Left colon (tissue), 2 donors: ENCODE results near the gene CYTH1. TPM values are rescaled to one million over a fixed set of nuclear protein-coding genes. Genes with fewer than 3 reads are reported as not detected.
A peak's percentile ranks its signal among the peaks of the same experiment; 100 is the strongest.

Experiments
- ATAC-seq: fragments of 200-7000 bp; cut with Tn5 transposase; one replicate; pipeline ENCODE4 v1.9.1; 2020; ENCODE audit warnings: mild to moderate bottlenecking, moderate library complexity
- DNase-seq, 2 donors: peaks; one replicate each; pipeline ENCODE4 v3.0.0-alpha.2; 2020
- intact Hi-C, 2 donors: fragments of 100-400 bp; cut with DNase I in 1 of 2; cut with micrococcal nuclease in 1 of 2; formaldehyde crosslinking; loops; one replicate each; pipeline versions ENCODE4 v1.11.2 to v1.14.0; 2022; cut with DNase I, micrococcal nuclease
- total RNA-seq, 2 donors: library from RNA; stranded (reverse); fragmentation: NEBNext Ultra II Directional; extraction: Animal tissue kit (Norgen Biotek cat#: 25700); gene quantifications; one replicate each; pipeline ENCODE4 v1.2.1, GENCODE V29; 2021
- donor health status: DM: no; HTN: no; CAD: no.
- donor health status: DM: yes; HTN: yes; CAD: no.

The CYTH1 gene
- total RNA-seq, 2 donors from 2014 or later = 70.6 to 79.0 TPM

DNA sequence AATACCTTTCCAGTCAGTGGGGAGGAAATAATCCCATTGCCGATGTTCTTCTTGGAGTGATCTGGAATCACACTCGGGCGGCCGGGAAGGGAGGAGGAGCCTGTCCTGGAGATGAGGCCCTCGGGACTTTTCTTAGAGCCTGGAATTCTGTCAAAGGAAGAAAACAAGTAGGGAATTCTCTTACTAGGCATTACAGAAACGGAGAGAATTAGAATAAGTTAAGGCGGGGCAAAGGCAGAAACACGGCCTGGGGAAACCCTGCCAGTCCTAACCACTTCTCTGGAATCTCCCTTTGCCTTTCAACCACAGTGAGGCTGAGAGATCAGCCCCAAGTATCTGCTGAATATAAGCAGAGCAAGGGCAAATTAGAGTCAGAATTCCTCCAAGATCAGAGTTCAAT is 30.8 kb upstream of the CYTH1 start:
- no peak for DNase-seq
- intact Hi-C loops = no loop called here
- no peak for ATAC-seq

- intact Hi-C loops = no loop called here
- DNase-seq = no peak
- no peak for ATAC-seq
Observed at GRCh38 chr17:78808163-78808562, 26.1 kb upstream of the CYTH1 start.

GRCh38 chr17:78806451-78806850 is 24.4 kb upstream of the CYTH1 start:
- ATAC-seq (no peak), DNase-seq (no peak)
- intact Hi-C loops = no loop called here

DNA sequence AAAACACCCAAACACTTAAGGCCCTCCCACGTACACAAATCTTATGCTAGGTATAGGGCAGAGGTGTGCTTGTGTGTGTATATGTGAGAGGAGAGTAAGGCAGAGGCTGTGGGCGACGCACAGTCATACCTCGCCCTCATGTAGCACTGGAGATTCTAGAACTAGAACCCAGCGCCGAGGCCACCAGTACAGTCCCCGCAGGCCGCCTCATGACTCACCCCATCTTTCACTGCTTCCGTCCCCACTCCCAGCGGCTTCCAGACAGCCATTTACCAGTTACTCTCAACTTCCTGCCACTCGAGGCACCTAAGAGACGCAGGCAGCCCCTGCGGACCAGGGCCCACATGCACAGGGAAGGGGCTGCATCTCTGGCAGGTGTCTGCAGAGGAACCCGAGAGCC is 23.2 kb upstream of the CYTH1 start:
- DNase-seq (no peak), ATAC-seq (no peak)
- intact Hi-C loops = no loop called here

DNA sequence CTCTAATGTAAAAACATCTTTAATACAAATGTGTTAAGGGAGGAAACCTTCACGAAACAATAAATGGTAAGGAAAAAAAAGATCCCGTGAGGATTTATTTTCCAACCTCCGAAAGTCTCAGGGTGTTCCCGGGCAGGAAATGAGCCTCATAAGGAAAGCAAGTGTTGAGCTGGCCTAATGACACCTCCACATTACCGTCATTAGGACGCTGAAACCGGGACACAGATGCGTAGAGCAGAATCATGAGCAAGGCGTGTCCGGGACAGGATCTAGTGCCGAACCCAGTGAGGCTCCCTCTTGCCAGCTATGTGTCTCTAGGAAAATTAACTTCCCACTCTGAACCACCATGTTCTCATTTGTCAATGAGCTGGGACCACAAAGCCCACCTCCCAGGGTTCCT is 22.7 kb upstream of the CYTH1 start:
- ATAC-seq (no peak), DNase-seq (no peak)
- intact Hi-C loops = no loop called here

GRCh38 chr17:78803186-78803845 is 21.2 kb upstream of the CYTH1 start:
- DNase-seq (no peak), ATAC-seq (no peak)
- intact Hi-C loops = no loop called here

- ATAC-seq (no peak), DNase-seq (no peak)
- intact Hi-C loops = no loop called here
Observed at GRCh38 chr17:78802459-78802858, 20.4 kb upstream of the CYTH1 start.

GRCh38 chr17:78802008-78802407 is 19.9 kb upstream of the CYTH1 start:
- intact Hi-C loops = no loop called here
- no peak for ATAC-seq
- DNase-seq = no peak

DNA sequence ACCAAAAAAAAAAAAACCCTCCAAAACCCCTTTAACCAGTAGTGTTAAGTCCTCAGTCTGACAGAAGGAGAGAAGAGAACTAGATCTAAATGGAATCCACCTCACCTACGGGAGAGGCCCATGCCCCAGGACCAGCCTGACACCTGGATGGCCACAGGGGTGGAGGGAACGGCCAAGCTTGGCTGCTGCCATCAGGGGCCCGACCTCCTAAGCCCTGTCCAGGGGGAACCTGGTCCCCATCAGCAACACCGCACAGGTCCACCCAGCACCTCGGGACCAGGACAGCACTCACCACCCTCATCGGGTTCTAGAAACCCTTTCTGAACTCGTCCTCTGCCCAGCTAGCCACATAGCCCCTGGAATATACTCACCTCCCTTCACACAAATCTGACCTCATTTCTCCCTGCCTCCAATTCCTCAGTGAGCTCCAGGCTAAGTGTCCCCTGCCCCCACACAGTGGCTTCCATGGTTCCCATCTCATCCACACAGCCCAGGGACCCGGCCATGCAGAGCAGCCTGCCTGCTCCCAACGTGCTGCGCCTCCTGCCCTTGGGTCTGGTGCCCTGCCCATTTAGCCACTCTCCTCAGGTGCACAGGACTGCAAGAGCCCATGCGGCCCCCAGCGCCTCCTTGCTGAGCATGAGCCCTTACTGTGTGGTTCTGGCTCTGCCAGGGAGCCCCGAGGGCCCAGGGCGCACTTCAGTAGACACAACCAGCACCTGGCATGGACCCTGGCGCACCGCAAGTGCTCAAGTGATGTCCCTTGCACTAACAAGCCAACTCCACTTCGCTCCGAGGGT is 18.3 kb upstream of the CYTH1 start:
- DNase-seq (no peak), ATAC-seq (no peak)
- intact Hi-C loops = no loop called here

GRCh38 chr17:78798695-78799559 is 16.9 kb upstream of the CYTH1 start:
- peak; percentile 57 for ATAC-seq

DNA sequence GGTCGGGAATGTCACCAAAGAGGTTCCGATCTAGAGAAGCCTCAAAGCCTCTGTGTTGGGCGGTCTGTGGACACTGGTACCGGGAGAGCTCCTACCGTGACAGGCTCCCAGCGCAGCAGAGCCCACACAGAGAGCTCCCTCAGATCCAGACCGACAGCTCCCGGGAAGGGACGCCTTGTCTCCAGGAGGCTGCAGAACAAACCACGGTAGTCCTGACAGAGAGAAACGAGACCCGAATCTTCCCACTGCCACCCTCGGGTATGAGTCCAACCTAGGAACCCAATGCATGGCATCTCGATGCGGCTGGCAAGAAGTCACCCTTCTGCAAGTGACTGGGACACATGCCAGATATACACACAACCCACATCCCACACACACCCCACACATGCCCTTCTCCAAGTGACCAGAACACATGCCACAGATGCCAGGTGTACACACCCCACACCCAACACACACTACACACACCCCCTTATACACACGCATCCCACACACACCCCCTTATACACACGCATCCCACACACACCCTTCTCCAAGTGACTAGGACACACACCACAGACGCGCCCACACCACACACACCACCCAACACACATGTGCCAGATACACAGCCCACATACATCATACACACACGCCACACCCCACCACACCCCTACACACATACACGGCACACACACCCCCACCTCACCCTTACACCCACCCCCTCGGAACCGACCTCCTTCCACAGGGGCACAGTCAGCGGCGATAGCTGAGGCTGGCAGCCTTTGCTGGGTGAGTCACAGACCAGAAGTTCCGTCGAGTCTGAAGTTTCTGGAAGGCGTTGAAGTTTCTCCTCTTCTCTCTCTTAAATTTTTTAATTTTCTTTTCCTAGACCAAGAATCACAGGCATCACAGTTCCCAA is 15.9 kb upstream of the CYTH1 start:
- ATAC-seq (no peak), DNase-seq (no peak)
- intact Hi-C loops = no loop called here

More at GRCh38 chr17:78798695-78799559, 16.9 kb upstream of the CYTH1 start:
- DNase-seq = no peak
- intact Hi-C loops = no loop called here

DNA sequence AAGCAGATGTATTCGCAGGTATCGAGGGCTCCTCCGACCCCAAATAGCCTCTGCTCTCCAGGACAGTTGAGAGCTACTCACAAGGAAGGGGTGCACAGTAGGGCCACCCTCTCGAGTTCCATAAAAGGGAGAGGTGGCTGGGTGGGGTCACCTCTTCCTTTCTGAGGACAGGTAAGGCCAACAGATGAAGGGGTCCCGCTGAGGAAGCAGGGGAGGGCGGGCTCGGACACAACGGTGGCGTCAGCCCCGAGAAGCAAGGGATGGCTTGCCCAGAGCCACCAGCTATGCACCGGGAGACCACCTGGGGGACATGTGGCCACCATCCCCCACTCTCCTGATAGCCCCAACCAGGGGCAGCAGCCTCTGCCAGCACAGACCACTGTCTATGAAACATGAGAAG is 15.1 kb upstream of the CYTH1 start:
- no peak for ATAC-seq
- intact Hi-C loops = no loop called here
- no peak for DNase-seq

GRCh38 chr17:78796517-78796900 is 14.4 kb upstream of the CYTH1 start:
- ATAC-seq (no peak), DNase-seq (no peak)
- intact Hi-C loops = no loop called here

DNA sequence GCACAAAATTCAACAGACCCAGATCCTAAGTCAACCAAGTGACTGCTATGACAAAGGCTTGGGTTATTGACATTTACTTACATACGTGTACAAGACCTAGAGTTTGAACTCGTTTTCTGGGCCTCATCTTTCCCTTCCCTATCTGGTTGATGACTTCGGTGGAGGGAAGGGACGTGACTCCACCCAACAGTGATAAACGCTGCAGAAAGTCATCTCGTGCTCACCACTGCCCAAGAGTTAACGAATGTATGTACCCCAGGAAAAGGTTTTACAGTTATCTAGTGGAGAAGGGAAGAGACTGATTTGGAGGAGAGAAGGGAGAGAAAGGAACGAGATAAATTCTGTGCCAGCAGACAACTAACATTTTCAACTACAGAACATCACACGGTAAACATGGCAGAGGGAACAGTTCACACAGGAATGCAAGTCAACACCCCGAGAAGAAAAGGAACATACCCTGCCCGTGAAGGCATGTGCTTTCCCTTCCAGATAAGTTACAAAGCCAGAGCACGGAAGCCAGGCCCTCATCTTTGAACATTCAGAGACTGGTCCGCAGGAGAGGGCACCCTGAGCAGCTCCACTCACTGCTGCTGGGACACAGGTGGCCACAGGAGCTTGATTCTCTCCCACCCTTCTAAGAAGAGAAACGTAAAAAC is 13.9 kb upstream of the CYTH1 start:
- DNase-seq (no peak), ATAC-seq (no peak)
- intact Hi-C loops = no loop called here

GRCh38 chr17:78794864-78795640 is 13.0 kb upstream of the CYTH1 start:
- ATAC-seq (no peak), DNase-seq (no peak)
- intact Hi-C loops = no loop called here

GRCh38 chr17:78794399-78794798 is 12.3 kb upstream of the CYTH1 start:
- DNase-seq = no peak
- intact Hi-C loops = no loop called here

DNA sequence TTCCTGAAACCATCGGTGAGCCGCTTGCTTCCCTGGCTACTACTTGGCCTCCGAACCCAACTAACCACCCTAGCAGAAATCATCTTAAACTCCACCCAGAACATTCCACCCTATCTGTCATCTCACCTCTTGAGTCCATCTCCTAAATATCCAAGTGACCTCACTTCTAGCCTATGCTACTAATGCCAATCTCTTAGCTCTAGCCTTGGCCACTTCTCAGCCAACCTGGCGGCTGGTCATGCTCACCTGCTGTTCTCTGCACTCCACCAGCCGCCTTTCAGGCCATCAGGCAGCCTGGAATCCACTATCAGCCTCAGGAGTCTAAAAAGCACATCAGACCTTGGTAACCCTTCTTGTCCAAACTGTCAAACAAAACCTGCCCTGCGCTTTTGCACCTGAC is 11.9 kb upstream of the CYTH1 start:
- no peak for ATAC-seq

More at GRCh38 chr17:78794399-78794798, 12.3 kb upstream of the CYTH1 start:
- no peak for ATAC-seq

GRCh38 chr17:78793415-78793814 is 11.3 kb upstream of the CYTH1 start:
- no peak for ATAC-seq
- intact Hi-C loops = no loop called here

More for the DNA sequence above, 11.9 kb upstream of the CYTH1 start:
- intact Hi-C loops = no loop called here
- no peak for DNase-seq

More at GRCh38 chr17:78793415-78793814, 11.3 kb upstream of the CYTH1 start:
- no peak for DNase-seq
